SK-N-SH (cell line): ENCODE results near the gene NUS1. TPM values are rescaled to one million over a fixed set of nuclear protein-coding genes. Genes with fewer than 3 reads are reported as not detected.

Source experiments
- CTCF ChIA-PET: fragments of 300-600, 350-600 bp; formaldehyde crosslinking; extraction: SDS; loops from one replicate; lab custom pipeline; 2021; lab: Yijun Ruan, JAX
- POLR2A ChIA-PET: fragments of 350-600 bp; sonication (Branson Sonifier 250); formaldehyde crosslinking; extraction: SDS; loops from one replicate; lab custom pipeline; 2020; ENCODE audit warnings: antibody characterized with exemption, inconsistent platforms; lab: Yijun Ruan, JAX
- DNase-seq: peaks from one replicate; pipeline ENCODE4 v3.0.0; 2012
- H2AFZ ChIP-seq: fragments of 200-600 bp; sonication (generic); 2 replicates; pipeline ENCODE4 v1.8.1; 2016; ENCODE audit warnings: antibody characterized with exemption, mild to moderate bottlenecking, low read depth
- H3F3A ChIP-seq: fragments of 200-600 bp; sonication (generic); replicated peaks from 2 replicates; pipeline ENCODE3; 2016; ENCODE audit warnings: antibody characterized with exemption, mild to moderate bottlenecking; ENCODE audit not compliant: insufficient read depth
- H3K27ac ChIP-seq, 2 experiments: fragments of 200-500 bp in 1 of 2; fragments of 200-600 bp in 1 of 2; sonication (Bioruptor generic) in 1 of 2; sonication (generic), shearing (Covaris generic) in 1 of 2; 2 replicates each; pipeline versions ENCODE4 v1.5.1 to v1.6.1; 2014 to 2016; ENCODE audit warnings: low read depth in 2 of 2, inconsistent platforms in 1 of 2, low read length in 1 of 2, mild to moderate bottlenecking in 1 of 2, mixed read lengths in 1 of 2
- H3K27me3 ChIP-seq: fragments of 200-600 bp; sonication (generic), shearing (Covaris generic); 2 replicates; pipeline ENCODE4 v1.6.1; 2016; ENCODE audit warnings: mixed run types; ENCODE audit not compliant: insufficient read depth
- H3K36me3 ChIP-seq, 2 experiments: fragments of 200-500 bp in 1 of 2; fragments of 200-600 bp in 1 of 2; sonication (Bioruptor generic) in 1 of 2; sonication (generic) in 1 of 2; replicated peaks in 1 of 2; 2 replicates each; pipeline versions ENCODE3 to v1.5.1; 2014 to 2016; ENCODE audit warnings: low read length in 1 of 2, mild to moderate bottlenecking in 1 of 2; ENCODE audit not compliant: insufficient read depth in 2 of 2, control insufficient read depth in 1 of 2
- H3K4me1 ChIP-seq, 2 experiments: fragments of 200-500 bp in 1 of 2; fragments of 200-600 bp in 1 of 2; sonication (Bioruptor generic) in 1 of 2; sonication (generic), shearing (Covaris generic) in 1 of 2; 2 replicates each; pipeline versions ENCODE4 v1.5.1 to v1.6.1; 2014 to 2016; ENCODE audit warnings: low read depth in 1 of 2, low read length in 1 of 2, mixed run types in 1 of 2; ENCODE audit not compliant: insufficient read depth in 2 of 2, control insufficient read depth in 1 of 2
- H3K4me2 ChIP-seq: fragments of 200-600 bp; sonication (generic), shearing (Covaris generic); 2 replicates; pipeline ENCODE4 v1.6.1; 2017; ENCODE audit warnings: mixed run types
- H3K4me3 ChIP-seq, 2 experiments: fragments of 200-500 bp in 1 of 2; fragments of 200-600 bp in 1 of 2; sonication (Bioruptor generic) in 1 of 2; sonication (generic), shearing (Covaris generic) in 1 of 2; 2 replicates each; pipeline versions ENCODE4 v1.5.1 to v1.8.1; 2014 to 2016; ENCODE audit warnings: low read depth in 2 of 2, inconsistent platforms in 1 of 2, low read length in 1 of 2, mild to moderate bottlenecking in 1 of 2, mixed read lengths in 1 of 2, moderate library complexity in 1 of 2
- H3K79me2 ChIP-seq: fragments of 200-600 bp; sonication (generic); 2 replicates; pipeline ENCODE4 v1.8.1; 2017; ENCODE audit warnings: mild to moderate bottlenecking; ENCODE audit not compliant: insufficient read depth
- H3K9ac ChIP-seq: fragments of 200-600 bp; sonication (generic); 2 replicates; pipeline ENCODE4 v1.6.1; 2017; ENCODE audit warnings: mixed run types
- H3K9me2 ChIP-seq: fragments of 200-600 bp; sonication (generic); 2 replicates; pipeline ENCODE4 v1.6.1; 2017; ENCODE audit warnings: mixed run types
- H3K9me3 ChIP-seq: fragments of 200-600 bp; sonication (generic); 2 replicates; pipeline ENCODE4 v1.6.1; 2017; ENCODE audit warnings: mixed run types, mild to moderate bottlenecking, moderate library complexity
- H4K20me1 ChIP-seq: fragments of 200-600 bp; sonication (generic); 2 replicates; pipeline ENCODE4 v1.6.1; 2017; ENCODE audit warnings: mild to moderate bottlenecking, mixed run types; ENCODE audit not compliant: insufficient read depth
- ELF1 ChIP-seq: IDR thresholded peaks from 2 replicates; pipeline ENCODE4 v1.4.0; 2012
- EP300 ChIP-seq, 2 experiments: IDR thresholded peaks; 2 replicates each; pipeline versions ENCODE4 v1.4.0 to v1.6.1; 2012; ENCODE audit warnings: borderline replicate concordance in 1 of 2, low read depth in 1 of 2, low read length in 1 of 2
- FOXJ3 ChIP-seq: sonication (generic); formaldehyde crosslinking; IDR thresholded peaks from 2 replicates; pipeline ENCODE4 v1.5.1; 2020; ENCODE audit warnings: mild to moderate bottlenecking, missing genetic modification reagents
- FOXM1 ChIP-seq: IDR thresholded peaks from 2 replicates; pipeline ENCODE4 v1.4.0; 2012; ENCODE audit warnings: low read depth, mild to moderate bottlenecking
- GABPA ChIP-seq: IDR thresholded peaks from 2 replicates; pipeline ENCODE4 v1.4.0; 2012; ENCODE audit warnings: low read depth, mild to moderate bottlenecking
- MEF2A ChIP-seq: IDR thresholded peaks from 2 replicates; pipeline ENCODE4 v1.4.0; 2012; ENCODE audit warnings: low read depth, borderline replicate concordance
- MXI1 ChIP-seq: IDR thresholded peaks from 2 replicates; pipeline ENCODE4 v1.6.1; 2012; ENCODE audit warnings: mild to moderate bottlenecking, low read depth, low read length, improper control_type of control experiment
- NFIC ChIP-seq: IDR thresholded peaks from 2 replicates; pipeline ENCODE4 v1.4.0; 2012; ENCODE audit warnings: borderline replicate concordance
- POLR2AphosphoS5 ChIP-seq: IDR thresholded peaks from 2 replicates; pipeline ENCODE4 v1.6.1; 2012; ENCODE audit warnings: low read depth, low read length
- RAD21 ChIP-seq: IDR thresholded peaks from 2 replicates; pipeline ENCODE4 v1.6.1; 2012; ENCODE audit warnings: mild to moderate bottlenecking, low read length
- RCOR1 ChIP-seq: fragments of 150-350 bp; IDR thresholded peaks from 2 replicates; pipeline ENCODE4 v1.6.1; 2017; ENCODE audit warnings: antibody characterized with exemption, low read length
- RXRA ChIP-seq: IDR thresholded peaks from 2 replicates; pipeline ENCODE4 v1.4.0; 2012; ENCODE audit warnings: low read depth, mild to moderate bottlenecking, borderline replicate concordance
- SMC3 ChIP-seq: IDR thresholded peaks from 2 replicates; pipeline ENCODE4 v1.6.1; 2012; ENCODE audit warnings: low read depth, low read length, improper control_type of control experiment
- TEAD4 ChIP-seq: IDR thresholded peaks from 2 replicates; pipeline ENCODE4 v1.4.0; 2012; ENCODE audit warnings: mild to moderate bottlenecking, borderline replicate concordance; ENCODE audit not compliant: insufficient read depth
- USF2 ChIP-seq: fragments of 150-350 bp; IDR thresholded peaks from 2 replicates; pipeline ENCODE4 v1.6.1; 2017; ENCODE audit warnings: antibody characterized with exemption, low read length, low read depth, borderline replicate concordance
- polyA plus RNA-seq, 3 experiments: library from polyadenylated mRNA; depleted of rRNA; stranded (reverse); fragments of >200 nt; gene quantifications; 2 replicates each; pipeline ENCODE4 v1.2.3, GENCODE V29; 2012
- TF ChIP-seq, protein P1 (sequence below): fragments of 200-600 bp; sonication (generic); IDR thresholded peaks from 2 replicates; pipeline ENCODE4 v1.6.1; 2017; ENCODE audit warnings: antibody characterized with exemption, mild to moderate bottlenecking, moderate library complexity
- TF ChIP-seq, protein P2 (sequence below): IDR thresholded peaks from 2 replicates; pipeline ENCODE4 v1.4.0; 2012; ENCODE audit warnings: low read depth, borderline replicate concordance
- TF ChIP-seq, protein P3 (sequence below): IDR thresholded peaks from 2 replicates; pipeline ENCODE4; 2012

Gene NUS1
- polyA plus RNA-seq, 1 of the 3 experiments (the other 2 are of a cell fraction) = 8.9 TPM

DNA sequence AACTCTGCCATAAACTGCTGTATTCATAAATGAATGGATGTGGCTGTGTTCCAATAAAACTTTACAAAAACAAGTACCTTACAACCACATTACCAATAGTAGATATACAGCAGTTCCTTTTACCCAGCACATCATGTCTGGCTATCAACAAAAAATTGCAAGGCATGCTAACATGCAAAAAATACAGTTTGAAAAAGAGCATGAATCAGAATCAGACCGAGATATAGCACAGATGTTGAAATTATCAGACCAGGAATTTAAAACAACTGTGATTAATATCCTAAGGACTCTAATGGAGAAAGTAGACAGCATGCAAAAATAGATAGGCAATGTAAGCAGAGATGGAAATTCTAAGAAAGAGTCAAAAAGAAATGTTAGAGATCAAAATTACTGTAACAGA, 8.4 kb upstream of the NUS1 start (continued):
- TF ChIP-seq, protein P1, sequence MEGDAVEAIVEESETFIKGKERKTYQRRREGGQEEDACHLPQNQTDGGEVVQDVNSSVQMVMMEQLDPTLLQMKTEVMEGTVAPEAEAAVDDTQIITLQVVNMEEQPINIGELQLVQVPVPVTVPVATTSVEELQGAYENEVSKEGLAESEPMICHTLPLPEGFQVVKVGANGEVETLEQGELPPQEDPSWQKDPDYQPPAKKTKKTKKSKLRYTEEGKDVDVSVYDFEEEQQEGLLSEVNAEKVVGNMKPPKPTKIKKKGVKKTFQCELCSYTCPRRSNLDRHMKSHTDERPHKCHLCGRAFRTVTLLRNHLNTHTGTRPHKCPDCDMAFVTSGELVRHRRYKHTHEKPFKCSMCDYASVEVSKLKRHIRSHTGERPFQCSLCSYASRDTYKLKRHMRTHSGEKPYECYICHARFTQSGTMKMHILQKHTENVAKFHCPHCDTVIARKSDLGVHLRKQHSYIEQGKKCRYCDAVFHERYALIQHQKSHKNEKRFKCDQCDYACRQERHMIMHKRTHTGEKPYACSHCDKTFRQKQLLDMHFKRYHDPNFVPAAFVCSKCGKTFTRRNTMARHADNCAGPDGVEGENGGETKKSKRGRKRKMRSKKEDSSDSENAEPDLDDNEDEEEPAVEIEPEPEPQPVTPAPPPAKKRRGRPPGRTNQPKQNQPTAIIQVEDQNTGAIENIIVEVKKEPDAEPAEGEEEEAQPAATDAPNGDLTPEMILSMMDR = no peak
- TF ChIP-seq GABPA (no peak), EP300 (IDR thresholded peaks at IDR 0.05; ENCODE audit: borderline replicate concordance in 1 of 2, low read depth in 1 of 2, low read length in 1 of 2) (no peak), RCOR1 (no peak), ELF1 (no peak), TEAD4 (no peak), NFIC (no peak), RXRA (no peak)
- TF ChIP-seq, protein P2, sequence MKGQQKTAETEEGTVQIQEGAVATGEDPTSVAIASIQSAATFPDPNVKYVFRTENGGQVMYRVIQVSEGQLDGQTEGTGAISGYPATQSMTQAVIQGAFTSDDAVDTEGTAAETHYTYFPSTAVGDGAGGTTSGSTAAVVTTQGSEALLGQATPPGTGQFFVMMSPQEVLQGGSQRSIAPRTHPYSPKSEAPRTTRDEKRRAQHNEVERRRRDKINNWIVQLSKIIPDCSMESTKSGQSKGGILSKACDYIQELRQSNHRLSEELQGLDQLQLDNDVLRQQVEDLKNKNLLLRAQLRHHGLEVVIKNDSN = no peak

GRCh38 chr6:117668736-117669135, 6.5 kb upstream of the NUS1 start:
- no peaks in the 10 kb centered on the region for H4K20me1 ChIP-seq
- POLR2A ChIA-PET = no interaction called here
- no peaks in the 10 kb centered on the region for H3K9me3 ChIP-seq
- H3K79me2 ChIP-seq = no peaks in the 10 kb centered on the region
- no peak overlapping the region for H3K4me3 ChIP-seq
- no peak overlapping the region for H3K27ac ChIP-seq
- no peaks in the 10 kb centered on the region for H3F3A ChIP-seq
- H3K4me1 ChIP-seq = no peaks in the 10 kb centered on the region
- DNase-seq = no peak
- no peak overlapping the region for H3K4me2 ChIP-seq
- CTCF ChIA-PET = no interaction called here
- no peak overlapping the region for H3K9ac ChIP-seq
- no peak overlapping the region for H2AFZ ChIP-seq
- H3K36me3 ChIP-seq = no peaks in the 10 kb centered on the region
- H3K27me3 ChIP-seq = no peaks in the 10 kb centered on the region
- H3K9me2 ChIP-seq = no peaks in the 10 kb centered on the region
- TF ChIP-seq FOXJ3 (no peak), FOXM1 (no peak), EP300 (IDR thresholded peaks at IDR 0.05; ENCODE audit: borderline replicate concordance in 1 of 2, low read depth in 1 of 2, low read length in 1 of 2) (no peak), MXI1 (no peak), SMC3 (no peak), USF2 (no peak), RCOR1 (no peak), POLR2AphosphoS5 (no peak), MEF2A (no peak), RAD21 (no peak)
- TF ChIP-seq, protein P3, sequence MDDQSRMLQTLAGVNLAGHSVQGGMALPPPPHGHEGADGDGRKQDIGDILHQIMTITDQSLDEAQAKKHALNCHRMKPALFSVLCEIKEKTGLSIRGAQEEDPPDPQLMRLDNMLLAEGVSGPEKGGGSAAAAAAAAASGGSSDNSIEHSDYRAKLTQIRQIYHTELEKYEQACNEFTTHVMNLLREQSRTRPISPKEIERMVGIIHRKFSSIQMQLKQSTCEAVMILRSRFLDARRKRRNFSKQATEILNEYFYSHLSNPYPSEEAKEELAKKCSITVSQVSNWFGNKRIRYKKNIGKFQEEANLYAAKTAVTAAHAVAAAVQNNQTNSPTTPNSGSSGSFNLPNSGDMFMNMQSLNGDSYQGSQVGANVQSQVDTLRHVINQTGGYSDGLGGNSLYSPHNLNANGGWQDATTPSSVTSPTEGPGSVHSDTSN = no peak
